Measurements from ENCODE around the gene PRDX2. TPM values are rescaled to one million over a fixed set of nuclear protein-coding genes. Genes with fewer than 3 reads are reported as not detected.

Gene PRDX2
- total RNA-seq, 1 donor: 278 TPM

GRCh38 chr19:12757544-12758274 lies 43.9 kb downstream of the PRDX2 start:
- peak in 2 of 3 donors; percentile 75 to 82 for DNase-seq (ENCODE audit: low read depth in 2 of 3, low spot score in 2 of 3)

- no peak for DNase-seq (ENCODE audit: low read depth in 2 of 3, low spot score in 2 of 3)
Observed at GRCh38 chr19:12756150-12756883, 45.3 kb downstream of the PRDX2 start.

GRCh38 chr19:12754465-12755196 lies 47.0 kb downstream of the PRDX2 start:
- DNase-seq (ENCODE audit: low read depth in 2 of 3, low spot score in 2 of 3): no peak

GRCh38 chr19:12752056-12752781 lies 49.4 kb downstream of the PRDX2 start:
- no peak for DNase-seq (ENCODE audit: low read depth in 2 of 3, low spot score in 2 of 3)

- no peak for DNase-seq (ENCODE audit: low read depth in 2 of 3, low spot score in 2 of 3)
Observed at GRCh38 chr19:12751635-12752034, 50.0 kb downstream of the PRDX2 start, which contains the start of gene BEST2. TSS of gene BEST2 (plus strand) at chr19:12751791. CDS start at chr19:12752593, 802 bp downstream.

- DNase-seq (ENCODE audit: low read depth in 2 of 3, low spot score in 2 of 3): no peak
Observed at GRCh38 chr19:12750851-12751250, 50.7 kb downstream of the PRDX2 start.

- DNase-seq (ENCODE audit: low read depth in 2 of 3, low spot score in 2 of 3): no peak
Observed at GRCh38 chr19:12749938-12750521, 51.6 kb downstream of the PRDX2 start.

- DNase-seq (ENCODE audit: low read depth in 2 of 3, low spot score in 2 of 3): no peak
Observed at GRCh38 chr19:12748489-12748888, 53.1 kb downstream of the PRDX2 start.

Small RNA genes lying within 50 kb of the gene (small RNA-seq; reads per million reads assigned to genes)
- not detected for gene MIR5684

Other genes with a start within 250 kb of the PRDX2 start
- gene ZNF490, start 191.0 kb downstream of the PRDX2 start, total RNA-seq: 9.7 TPM
- 9.4 TPM for gene ZNF791, start 190.9 kb downstream of the PRDX2 start, total RNA-seq
- 128 TPM for gene MAN2B1, start 135.1 kb downstream of the PRDX2 start, total RNA-seq
- gene WDR83, start 135.0 kb downstream of the PRDX2 start, total RNA-seq: 14.8 TPM
- gene DHPS, start 119.9 kb downstream of the PRDX2 start, total RNA-seq: 102 TPM
- gene GNG14, start 113.8 kb downstream of the PRDX2 start, total RNA-seq: not detected
- 31.2 TPM for gene FBXW9, start 105.2 kb downstream of the PRDX2 start, total RNA-seq
- 68.1 TPM for gene TNPO2, start 77.9 kb downstream of the PRDX2 start, total RNA-seq
- gene TRIR, start 67.1 kb downstream of the PRDX2 start, total RNA-seq: 162 TPM
- 106 TPM for gene GET3, start 64.3 kb downstream of the PRDX2 start, total RNA-seq
- gene BEST2, start 50.0 kb downstream of the PRDX2 start, total RNA-seq: not detected
- 29.9 TPM for gene HOOK2, start 26.2 kb downstream of the PRDX2 start, total RNA-seq
- gene JUNB, start 10.3 kb downstream of the PRDX2 start, total RNA-seq: 700 TPM
- gene THSD8, start 269 bp upstream of the PRDX2 start, total RNA-seq: not detected
- 35.0 TPM for gene RNASEH2A, start 4.8 kb upstream of the PRDX2 start, total RNA-seq
- not detected for gene RTBDN, start 32.8 kb upstream of the PRDX2 start, total RNA-seq
- gene MAST1, start 36.7 kb upstream of the PRDX2 start, total RNA-seq: 7.3 TPM
- gene DNASE2, start 79.6 kb upstream of the PRDX2 start, total RNA-seq: 25.6 TPM
- gene KLF1, start 85.4 kb upstream of the PRDX2 start, total RNA-seq: 71.4 TPM
- 87.3 TPM for gene GCDH, start 89.4 kb upstream of the PRDX2 start, total RNA-seq
- gene SYCE2, start 117.5 kb upstream of the PRDX2 start, total RNA-seq: 0.27 TPM
- 134 TPM for gene FARSA, start 131.9 kb upstream of the PRDX2 start, total RNA-seq
- 1,092 TPM for gene CALR, start 136.8 kb upstream of the PRDX2 start, total RNA-seq
- gene RAD23A, start 144.1 kb upstream of the PRDX2 start, total RNA-seq: 84.3 TPM
- 24.5 TPM for gene GADD45GIP1, start 155.4 kb upstream of the PRDX2 start, total RNA-seq
- under 0.01 TPM for gene DAND5, start 167.8 kb upstream of the PRDX2 start, total RNA-seq
- 23.4 TPM for gene NFIX, start 193.7 kb upstream of the PRDX2 start, total RNA-seq

Measured in hematopoietic multipotent progenitor cell (in vitro differentiated cells).